NCI-H748 treated with DMSO at 0.1 percent for 48 hours (cell line): ENCODE measurements around the gene SERF1A.
"Not testable (repeated sequence)": the region's sequence is repeated elsewhere in the genome, so short reads cannot be mapped to it uniquely, and the experiment has no call there.

ENCODE experiments used
- DNase-seq: peaks from one replicate; lab custom pipeline; 2025; lab: John Stamatoyannopoulos, UW

SERF1A gene

GRCh38 chr5:70900533-70901271 lies at the start of gene SERF1A:
TSS of gene SERF1A (plus strand) at chr5:70900669. CDS start at chr5:70900870, 201 bp downstream.
- DNase-seq: not testable (repeated sequence)

- DNase-seq: not testable (repeated sequence)
Observed at GRCh38 chr5:70866778-70867177, 33.7 kb upstream of the SERF1A start.

DNA sequence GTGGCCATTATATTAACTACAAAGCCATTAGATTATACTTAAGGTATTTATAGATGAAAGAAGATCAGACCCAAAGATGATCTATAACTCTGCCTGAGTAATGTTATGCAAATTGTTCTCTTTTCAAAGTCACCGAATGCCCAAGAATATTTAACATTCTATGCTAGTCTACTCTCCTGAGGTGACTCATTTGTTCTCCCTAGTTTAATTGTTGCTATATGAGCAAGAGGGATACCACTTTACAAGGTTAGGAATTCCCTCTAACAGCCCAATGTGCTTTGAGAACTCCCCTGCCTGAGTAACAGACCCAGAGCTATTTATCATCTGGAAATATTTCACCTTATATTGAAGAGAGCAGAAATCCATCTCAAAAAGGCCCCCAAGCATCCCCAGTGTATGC lies 29.8 kb upstream of the SERF1A start:
- DNase-seq: not testable (repeated sequence)

DNA sequence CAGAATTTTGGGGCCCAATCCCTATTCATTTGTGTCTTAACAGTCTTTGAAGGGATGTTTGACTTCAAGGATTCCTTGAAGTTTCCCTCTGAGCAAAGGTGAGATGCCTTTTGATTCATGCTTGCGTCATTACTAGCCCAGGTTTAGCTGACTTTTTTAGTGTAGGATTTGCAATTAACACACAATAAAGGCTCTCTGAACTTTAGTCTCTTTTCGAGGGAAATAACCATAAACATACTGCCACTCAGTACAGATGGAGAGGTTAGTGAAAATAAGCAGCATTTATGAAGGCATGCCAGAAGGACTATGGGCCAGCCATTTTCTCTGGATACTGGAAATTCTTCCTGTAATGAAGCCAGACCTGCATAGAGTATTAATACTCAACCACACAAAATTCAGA lies 4.4 kb upstream of the SERF1A start:
- not testable (repeated sequence) for DNase-seq

DNA sequence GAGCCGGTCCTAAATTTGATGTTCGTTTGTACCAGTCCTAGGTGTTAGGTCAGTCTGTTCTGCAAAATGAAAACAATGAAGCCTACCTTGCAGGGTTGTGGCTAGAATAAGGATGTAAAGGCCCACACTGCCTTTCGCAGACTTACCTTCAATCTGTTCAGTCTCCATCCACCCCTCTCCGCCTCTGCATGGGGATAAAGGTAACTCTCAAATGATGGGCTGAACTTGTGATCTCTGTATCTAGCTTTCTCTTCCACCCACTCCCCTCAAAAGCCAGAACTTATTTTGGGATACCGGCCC lies 753 bp downstream of the SERF1A start:
- DNase-seq: not testable (repeated sequence)

- not testable (repeated sequence) for DNase-seq
Observed at GRCh38 chr5:70906624-70907023, 6.2 kb downstream of the SERF1A start.

DNA sequence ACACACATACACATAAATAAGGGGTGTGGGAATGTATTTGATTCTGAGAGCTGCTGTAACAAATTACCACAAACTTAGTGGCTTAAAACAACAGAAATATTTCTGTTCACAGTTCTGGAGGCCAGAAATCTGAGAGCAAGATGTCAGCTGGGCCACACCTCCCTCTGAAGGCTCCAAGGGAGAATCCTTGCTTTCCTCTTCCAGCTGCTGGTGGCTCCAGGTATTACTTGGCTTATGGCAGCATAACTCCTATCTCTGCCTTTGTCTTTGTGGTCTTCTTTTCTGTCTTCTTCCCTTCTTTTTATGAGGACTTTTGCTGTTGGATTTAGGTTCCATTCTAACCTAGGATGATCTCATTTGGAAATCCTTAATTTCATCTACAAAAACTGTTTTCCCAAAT lies 16.4 kb downstream of the SERF1A start:
- not testable (repeated sequence) for DNase-seq

DNA sequence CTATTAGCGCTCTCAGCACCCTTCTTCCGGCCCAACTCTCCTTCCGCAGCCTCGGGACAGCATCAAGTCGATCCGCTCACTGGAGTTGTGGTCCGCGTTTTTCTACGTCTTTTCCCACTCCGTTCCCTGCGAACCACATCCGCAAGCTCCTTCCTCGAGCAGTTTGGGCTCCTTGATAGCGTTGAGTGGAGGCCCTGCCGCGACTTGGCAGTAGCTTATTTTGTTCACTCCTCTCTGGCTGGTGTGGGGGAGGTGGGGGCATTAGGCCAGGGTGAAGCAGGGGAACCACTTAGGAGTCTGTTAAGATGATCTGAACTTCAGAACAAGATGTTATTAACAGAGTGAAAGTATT lies 24.7 kb downstream of the SERF1A start:
- DNase-seq: not testable (repeated sequence)

- not testable (repeated sequence) for DNase-seq
Observed at GRCh38 chr5:70931709-70932368, 31.4 kb downstream of the SERF1A start.

- DNase-seq: not testable (repeated sequence)
Observed at GRCh38 chr5:70932560-70932959, 32.1 kb downstream of the SERF1A start.

DNA sequence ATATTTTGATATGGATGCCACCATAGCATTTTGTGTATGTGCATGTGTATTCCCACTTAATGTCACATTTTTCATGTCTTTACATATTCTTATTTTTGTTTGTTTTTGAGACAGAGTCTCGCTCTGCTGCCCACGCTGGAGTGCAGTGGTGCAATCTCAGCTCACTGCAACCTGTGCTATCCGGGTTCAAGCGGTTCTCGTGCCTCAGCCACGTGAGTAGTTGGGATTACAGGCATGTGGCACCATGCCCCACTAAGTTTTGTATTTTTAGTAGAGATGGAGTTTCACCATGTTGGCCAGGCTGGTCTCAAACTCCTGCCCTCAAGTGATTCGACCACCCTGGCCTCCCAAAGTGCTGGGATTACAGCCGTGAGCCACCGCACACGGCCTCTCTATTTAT lies 52.6 kb downstream of the SERF1A start:
- not testable (repeated sequence) for DNase-seq
